CD4-positive, alpha-beta T cell (primary cell): Measurements from ENCODE around the gene PLCB2. TPM values are rescaled to one million over a fixed set of nuclear protein-coding genes. Genes with fewer than 3 reads are reported as not detected.

Source experiments
- ATAC-seq: fragments of 200-7000 bp; cut with Tn5 transposase; one replicate; pipeline ENCODE4 v1.10.0; 2022; ENCODE audit warnings: mild to moderate bottlenecking; ENCODE audit not compliant: poor library complexity
- CTCF ChIA-PET: fragments of 350-600 bp; sonication (Branson Sonifier 250); formaldehyde crosslinking; loops from one replicate; lab custom pipeline; 2021; ENCODE audit warnings: antibody characterized with exemption, inconsistent platforms; lab: Charles Lee
- POLR2A ChIA-PET: fragments of 350-600 bp; sonication (Branson Sonifier 250); formaldehyde crosslinking; loops from one replicate; lab custom pipeline; 2021; ENCODE audit warnings: antibody characterized with exemption, inconsistent platforms; lab: Charles Lee
- DNase-seq, 14 experiments: peaks; one replicate each; pipeline ENCODE4 v3.0.0-alpha.2; 2013 to 2020; ENCODE audit warnings: mixed read lengths in 2 of 14
- H3K27ac ChIP-seq, 2 donors: one replicate each; pipeline versions ENCODE4 v1.5.1 to v1.7.0; 2013; ENCODE audit warnings: low read length in 2 of 2, low read depth in 1 of 2, mild to moderate bottlenecking in 1 of 2
- H3K27me3 ChIP-seq, 2 experiments: 1 replicate in 1 of 2; 2 replicates in 1 of 2; pipeline versions ENCODE4 v1.6.1 to v1.7.0; 2013; ENCODE audit warnings: low read length in 2 of 2, control low read depth in 1 of 2, mild to moderate bottlenecking in 1 of 2, moderate library complexity in 1 of 2; ENCODE audit not compliant: insufficient read depth in 2 of 2, control insufficient read depth in 1 of 2
- H3K36me3 ChIP-seq: one replicate; pipeline ENCODE4 v1.6.1; 2013; ENCODE audit warnings: low read length, control low read depth; ENCODE audit not compliant: insufficient read depth
- H3K4me1 ChIP-seq: one replicate; pipeline ENCODE4 v1.6.1; 2013; ENCODE audit warnings: low read length, control low read depth; ENCODE audit not compliant: insufficient read depth
- H3K4me3 ChIP-seq: one replicate; pipeline ENCODE4 v1.5.1; 2013; ENCODE audit warnings: mild to moderate bottlenecking, low read length, moderate library complexity
- H3K9me3 ChIP-seq, 2 experiments: 1 replicate in 1 of 2; 2 replicates in 1 of 2; pipeline versions ENCODE4 v1.6.1 to v1.7.0; 2013; ENCODE audit warnings: low read length in 2 of 2, mild to moderate bottlenecking in 2 of 2, control low read depth in 1 of 2, moderate library complexity in 1 of 2; ENCODE audit not compliant: control insufficient read depth in 1 of 2, insufficient read depth in 1 of 2
- H3K27ac Mint-ChIP-seq: one replicate; pipeline ENCODE4 v1.8.0; 2020; ENCODE audit warnings: mixed read lengths
- H3K27me3 Mint-ChIP-seq: one replicate; pipeline ENCODE4 v1.8.0; 2021; ENCODE audit warnings: mixed read lengths
- H3K36me3 Mint-ChIP-seq: one replicate; pipeline ENCODE4 v1.8.0; 2021; ENCODE audit warnings: low read depth, mixed read lengths
- H3K4me1 Mint-ChIP-seq: one replicate; pipeline ENCODE4 v1.8.0; 2021; ENCODE audit warnings: low read depth, mixed read lengths
- H3K4me3 Mint-ChIP-seq: one replicate; pipeline ENCODE4 v1.8.0; 2020; ENCODE audit warnings: mild to moderate bottlenecking, mixed read lengths
- H3K9me3 Mint-ChIP-seq: one replicate; pipeline ENCODE4 v1.8.0; 2020; ENCODE audit warnings: mixed read lengths
- intact Hi-C, 2 experiments: fragments of 100-400 bp; cut with DNase I in 1 of 2; cut with micrococcal nuclease in 1 of 2; formaldehyde crosslinking; loops; one replicate each; pipeline versions ENCODE4 v1.15.1 to v1.9.0; 2023 to 2025; cut with DNase I, micrococcal nuclease
- total RNA-seq, 174 experiments: library from RNA in 2 of 174; stranded (reverse) in 2 of 174; gene quantifications; one replicate each; pipeline ENCODE4 v1.2.3 and lab custom pipeline; 2021 to 2026
- TF ChIP-seq, protein P1 (sequence below): fragments of 200-600 bp; IDR thresholded peaks from one replicate; pipeline ENCODE4 v1.8.0; 2022; ENCODE audit warnings: antibody characterized with exemption, mild to moderate bottlenecking

Gene PLCB2
- total RNA-seq, 2 experiments from 2014 or later = 206 to 222 TPM

DNA sequence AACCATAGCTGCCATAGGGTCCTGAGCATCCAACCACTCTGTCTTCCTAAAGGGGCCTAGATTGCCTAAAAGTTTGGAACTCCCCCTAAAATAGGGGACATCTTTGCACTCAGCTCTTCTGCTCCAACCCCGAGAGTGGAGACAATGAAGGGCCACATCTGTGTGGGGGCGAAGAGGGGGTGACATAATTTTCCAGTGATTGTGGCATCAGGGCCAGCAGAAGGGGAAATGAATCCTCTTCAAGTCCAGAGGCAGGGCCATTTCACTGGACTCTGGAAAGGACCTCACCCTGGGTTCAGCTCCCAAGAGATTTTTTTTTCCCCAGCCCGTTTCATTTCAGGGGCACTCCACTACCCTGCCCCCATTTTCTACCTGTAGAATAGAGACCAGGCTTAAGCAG, 20.2 kb downstream of the PLCB2 start:
- no peak for ATAC-seq
- H3K27me3 Mint-ChIP-seq = no peaks in the 10 kb centered on the region

DNA sequence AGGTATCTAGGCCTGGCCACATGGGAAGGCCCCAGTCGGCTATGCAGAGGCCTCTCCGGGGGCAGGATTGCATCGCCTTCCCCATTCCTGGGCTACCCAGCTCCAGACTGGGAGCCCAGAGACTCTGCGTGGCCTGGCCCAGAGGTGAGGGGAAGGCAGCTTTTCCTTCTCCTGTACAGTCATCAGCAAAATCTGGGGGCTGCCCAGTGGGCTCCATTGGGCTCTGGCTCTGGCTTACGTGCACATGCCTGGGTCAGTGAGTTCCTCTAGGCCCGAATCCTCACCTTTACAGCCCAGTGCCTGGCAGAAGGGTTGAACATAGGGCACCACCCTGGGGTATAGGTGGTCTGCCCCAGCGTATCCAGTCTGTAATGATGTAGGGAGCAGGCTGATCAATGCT, 20.9 kb downstream of the PLCB2 start:
- CTCF ChIA-PET = no interaction called here

More for the DNA sequence above, 20.2 kb downstream of the PLCB2 start:
- Histone ChIP-seq H3K27me3 (peaks cover 0 to 4% of the 10 kb centered on the region in 2 experiments), H3K36me3 (peaks cover 48% of the 10 kb centered on the region), H3K9me3 (no peaks in the 10 kb centered on the region), H3K4me3 (no peak overlapping the region), H3K4me1 (peaks cover 12% of the 10 kb centered on the region), H3K27ac (no peak overlapping the region)
- H3K9me3 Mint-ChIP-seq = no peaks in the 10 kb centered on the region
- TF ChIP-seq, protein P1, sequence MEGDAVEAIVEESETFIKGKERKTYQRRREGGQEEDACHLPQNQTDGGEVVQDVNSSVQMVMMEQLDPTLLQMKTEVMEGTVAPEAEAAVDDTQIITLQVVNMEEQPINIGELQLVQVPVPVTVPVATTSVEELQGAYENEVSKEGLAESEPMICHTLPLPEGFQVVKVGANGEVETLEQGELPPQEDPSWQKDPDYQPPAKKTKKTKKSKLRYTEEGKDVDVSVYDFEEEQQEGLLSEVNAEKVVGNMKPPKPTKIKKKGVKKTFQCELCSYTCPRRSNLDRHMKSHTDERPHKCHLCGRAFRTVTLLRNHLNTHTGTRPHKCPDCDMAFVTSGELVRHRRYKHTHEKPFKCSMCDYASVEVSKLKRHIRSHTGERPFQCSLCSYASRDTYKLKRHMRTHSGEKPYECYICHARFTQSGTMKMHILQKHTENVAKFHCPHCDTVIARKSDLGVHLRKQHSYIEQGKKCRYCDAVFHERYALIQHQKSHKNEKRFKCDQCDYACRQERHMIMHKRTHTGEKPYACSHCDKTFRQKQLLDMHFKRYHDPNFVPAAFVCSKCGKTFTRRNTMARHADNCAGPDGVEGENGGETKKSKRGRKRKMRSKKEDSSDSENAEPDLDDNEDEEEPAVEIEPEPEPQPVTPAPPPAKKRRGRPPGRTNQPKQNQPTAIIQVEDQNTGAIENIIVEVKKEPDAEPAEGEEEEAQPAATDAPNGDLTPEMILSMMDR = no peak
- intact Hi-C loops = no loop called here
- no peaks in the 10 kb centered on the region for H3K4me1 Mint-ChIP-seq
- H3K4me3 Mint-ChIP-seq = no peak overlapping the region
- no peak for DNase-seq
- ChIA-PET CTCF (interaction anchor here (2.1 kb wide), 1 partner anchor 8 kb away, joined by 7 read pairs; no protein-coding TSS in a partner anchor), POLR2A (no interaction called here)
- no peak overlapping the region for H3K27ac Mint-ChIP-seq
- H3K36me3 Mint-ChIP-seq = peaks cover 30% of the 10 kb centered on the region

DNA sequence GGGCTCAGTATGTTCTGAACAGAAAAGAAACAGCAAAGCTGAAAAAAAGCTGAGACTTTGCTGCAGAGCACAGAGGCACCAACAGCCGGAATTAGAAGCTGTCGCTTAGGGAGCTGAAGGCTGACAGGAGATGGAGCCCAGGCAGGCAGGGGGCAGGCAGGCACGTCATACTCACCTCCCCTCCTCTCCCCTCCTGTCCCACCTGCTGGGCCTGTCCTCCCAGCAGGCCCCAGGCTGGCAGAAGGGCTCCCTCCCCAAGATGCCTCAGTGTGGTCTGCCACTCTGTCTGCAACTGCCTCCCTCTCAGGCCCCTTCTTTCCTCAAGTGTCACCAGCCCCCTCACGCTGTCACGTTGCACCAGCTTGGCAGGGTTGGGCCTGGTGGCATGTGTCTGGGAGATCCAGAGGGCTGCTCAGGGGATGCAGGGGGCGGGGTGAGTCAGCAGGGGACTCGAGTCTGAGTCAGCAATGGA, 21.6 kb downstream of the PLCB2 start:
- Histone ChIP-seq H3K4me3 (no peak overlapping the region), H3K36me3 (peaks cover 37% of the 10 kb centered on the region), H3K9me3 (peaks cover 0 to 6% of the 10 kb centered on the region in 2 experiments), H3K27ac (no peak overlapping the region), H3K27me3 (peaks cover 5 to 10% of the 10 kb centered on the region in 2 experiments), H3K4me1 (peaks cover 17% of the 10 kb centered on the region)
- ATAC-seq (no peak), DNase-seq (no peak)
- intact Hi-C loops = no loop called here
- TF ChIP-seq, protein P1 = no peak
- ChIA-PET CTCF (interaction anchor here (1.3 kb wide), 1 partner anchor 136 kb away, joined by 4 read pairs; no protein-coding TSS in a partner anchor), POLR2A (interaction anchor here (1.2 kb wide), 1 partner anchor 22 kb away, joined by 5 read pairs; the partner anchor contains the start of gene PLCB2)
- no peak overlapping the region for H3K4me3 Mint-ChIP-seq
- H3K4me1 Mint-ChIP-seq = no peaks in the 10 kb centered on the region
- no peak overlapping the region for H3K27ac Mint-ChIP-seq
- no peaks in the 10 kb centered on the region for H3K9me3 Mint-ChIP-seq
- peaks cover 30% of the 10 kb centered on the region for H3K36me3 Mint-ChIP-seq
- peaks cover 2% of the 10 kb centered on the region for H3K27me3 Mint-ChIP-seq

More for the DNA sequence above, 20.9 kb downstream of the PLCB2 start:
- Histone ChIP-seq H3K4me3 (no peak overlapping the region), H3K27ac (no peak overlapping the region), H3K9me3 (no peaks in the 10 kb centered on the region), H3K4me1 (peaks cover 13% of the 10 kb centered on the region), H3K27me3 (peaks cover 0 to 4% of the 10 kb centered on the region in 2 experiments), H3K36me3 (peaks cover 42% of the 10 kb centered on the region)
- Mint-ChIP-seq H3K36me3 (peaks cover 30% of the 10 kb centered on the region), H3K4me3 (no peak overlapping the region), H3K27ac (no peak overlapping the region), H3K4me1 (no peaks in the 10 kb centered on the region), H3K9me3 (no peaks in the 10 kb centered on the region), H3K27me3 (no peaks in the 10 kb centered on the region)
- POLR2A ChIA-PET = no interaction called here
- DNase-seq (no peak), ATAC-seq (no peak)
- TF ChIP-seq, protein P1 = no peak
- intact Hi-C loops = no loop called here
